ENCODE results near the gene GRIK4.

Gene GRIK4

DNA sequence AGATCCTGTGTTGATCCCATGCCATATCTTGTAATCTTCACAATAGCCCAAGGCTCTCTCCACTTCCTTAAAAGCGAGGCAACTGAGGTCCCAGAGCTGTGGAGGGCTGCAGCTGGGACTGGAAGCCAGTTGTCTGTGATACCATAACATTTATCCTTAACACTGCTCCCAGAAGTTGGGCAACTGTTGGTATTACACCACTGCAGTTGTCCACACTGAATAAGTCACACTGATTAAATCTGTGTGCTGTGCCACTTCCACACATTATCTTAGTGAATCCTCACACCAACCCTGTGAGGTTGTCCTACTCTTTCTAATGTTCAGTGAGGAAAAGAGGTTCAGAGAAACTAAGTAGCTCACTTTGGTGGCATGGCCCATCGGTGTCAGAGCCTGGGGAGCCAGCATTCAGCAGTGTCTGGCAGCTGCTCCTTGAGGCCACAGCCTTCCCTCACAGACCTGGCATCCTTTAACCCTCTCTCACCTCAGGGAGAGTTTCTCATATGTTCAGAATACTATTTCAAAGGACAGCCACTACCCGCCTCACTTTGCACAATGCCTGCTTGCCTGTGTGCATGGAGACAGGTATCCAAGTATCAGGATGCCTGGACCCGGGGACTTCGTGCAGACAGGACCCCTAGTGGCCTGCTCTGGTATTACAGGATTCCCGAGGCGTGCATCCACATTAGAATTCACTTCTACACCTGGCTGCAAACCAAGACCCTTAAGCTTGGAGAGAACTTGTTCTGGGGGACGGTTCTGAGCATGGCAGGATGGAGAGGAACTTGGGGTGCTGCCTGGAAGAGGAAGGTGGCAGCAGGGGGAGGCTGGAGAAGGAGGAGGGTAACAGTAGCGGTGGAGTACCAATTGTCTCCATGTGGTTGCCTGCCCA lies 290.5 kb downstream of the GRIK4 start:
- Histone ChIP-seq H3K9me3 (ENCODE audit: low read length) (no peaks in the 10 kb centered on the region), H3K9ac (ENCODE audit: low read length) (no peak overlapping the region), H3K4me1 (ENCODE audit: insufficient read depth, low read length) (no peaks in the 10 kb centered on the region), H3K36me3 (ENCODE audit: insufficient read depth, low read length) (no peaks in the 10 kb centered on the region), H3K27ac (ENCODE audit: low read depth, low read length) (no peak overlapping the region), H3K27me3 (ENCODE audit: control insufficient read depth in 1 of 2, insufficient read depth in 2 of 2, low read length in 2 of 2) (no peaks in the 10 kb centered on the region), H3K4me3 (ENCODE audit: low read depth in 1 of 2, low read length in 2 of 2) (no peak overlapping the region)

- Histone ChIP-seq H3K9me3 (ENCODE audit: low read length) (no peaks in the 10 kb centered on the region), H3K4me3 (ENCODE audit: low read depth in 1 of 2, low read length in 2 of 2) (no peak overlapping the region), H3K36me3 (ENCODE audit: insufficient read depth, low read length) (no peaks in the 10 kb centered on the region), H3K4me1 (ENCODE audit: insufficient read depth, low read length) (no peaks in the 10 kb centered on the region), H3K27me3 (ENCODE audit: control insufficient read depth in 1 of 2, insufficient read depth in 2 of 2, low read length in 2 of 2) (no peaks in the 10 kb centered on the region), H3K27ac (ENCODE audit: low read depth, low read length) (no peak overlapping the region), H3K9ac (ENCODE audit: low read length) (no peak overlapping the region)
Observed at GRCh38 chr11:120805960-120806555, 294.5 kb downstream of the GRIK4 start.

GRCh38 chr11:120807414-120808150 lies 296.0 kb downstream of the GRIK4 start:
- H3K27me3 ChIP-seq (ENCODE audit: control insufficient read depth in 1 of 2, insufficient read depth in 2 of 2, low read length in 2 of 2), result no peaks in the 10 kb centered on the region
- H3K9me3 ChIP-seq (ENCODE audit: low read length), result no peaks in the 10 kb centered on the region
- no peaks in the 10 kb centered on the region for H3K36me3 ChIP-seq (ENCODE audit: insufficient read depth, low read length)
- no peak overlapping the region for H3K9ac ChIP-seq (ENCODE audit: low read length)
- no peak overlapping the region for H3K27ac ChIP-seq (ENCODE audit: low read depth, low read length)
- H3K4me3 ChIP-seq (ENCODE audit: low read depth in 1 of 2, low read length in 2 of 2), result no peak overlapping the region
- no peaks in the 10 kb centered on the region for H3K4me1 ChIP-seq (ENCODE audit: insufficient read depth, low read length)

DNA sequence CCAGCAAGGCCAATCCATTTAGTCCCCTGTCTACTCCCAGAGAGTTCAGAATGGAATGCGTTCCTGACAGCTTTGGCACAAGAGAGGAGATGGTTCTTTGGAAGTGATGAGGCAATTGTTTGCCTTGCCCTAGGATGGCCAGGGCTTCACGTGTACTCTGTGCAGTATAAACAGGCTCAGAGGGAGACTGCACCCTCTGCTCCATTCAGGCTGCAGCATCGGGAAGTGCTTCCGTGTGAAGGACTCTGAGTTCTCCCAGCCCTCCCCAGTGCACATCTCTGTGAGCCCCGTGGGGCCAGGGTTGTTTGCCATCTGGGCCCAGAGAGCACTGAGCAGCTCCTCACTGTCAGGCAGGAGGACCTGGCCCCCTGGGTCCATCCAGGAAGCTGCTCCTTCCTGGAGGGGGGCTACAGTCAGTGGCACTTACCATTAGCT lies 297.1 kb downstream of the GRIK4 start:
- no peaks in the 10 kb centered on the region for H3K36me3 ChIP-seq (ENCODE audit: insufficient read depth, low read length)
- H3K27ac ChIP-seq (ENCODE audit: low read depth, low read length), result no peak overlapping the region
- H3K4me1 ChIP-seq (ENCODE audit: insufficient read depth, low read length), result no peaks in the 10 kb centered on the region
- no peak overlapping the region for H3K9ac ChIP-seq (ENCODE audit: low read length)
- H3K4me3 ChIP-seq (ENCODE audit: low read depth in 1 of 2, low read length in 2 of 2), result no peak overlapping the region
- H3K27me3 ChIP-seq (ENCODE audit: control insufficient read depth in 1 of 2, insufficient read depth in 2 of 2, low read length in 2 of 2), result no peaks in the 10 kb centered on the region
- no peaks in the 10 kb centered on the region for H3K9me3 ChIP-seq (ENCODE audit: low read length)

- no peaks in the 10 kb centered on the region for H3K27me3 ChIP-seq (ENCODE audit: control insufficient read depth in 1 of 2, insufficient read depth in 2 of 2, low read length in 2 of 2)
- H3K4me1 ChIP-seq (ENCODE audit: insufficient read depth, low read length), result no peaks in the 10 kb centered on the region
- no peaks in the 10 kb centered on the region for H3K9me3 ChIP-seq (ENCODE audit: low read length)
- no peaks in the 10 kb centered on the region for H3K36me3 ChIP-seq (ENCODE audit: insufficient read depth, low read length)
- no peak overlapping the region for H3K27ac ChIP-seq (ENCODE audit: low read depth, low read length)
- H3K9ac ChIP-seq (ENCODE audit: low read length), result no peak overlapping the region
- no peak overlapping the region for H3K4me3 ChIP-seq (ENCODE audit: low read depth in 1 of 2, low read length in 2 of 2)
Observed at GRCh38 chr11:120810251-120810650, 298.7 kb downstream of the GRIK4 start.

- H3K9ac ChIP-seq (ENCODE audit: low read length), result no peak overlapping the region
- no peak overlapping the region for H3K27ac ChIP-seq (ENCODE audit: low read depth, low read length)
- H3K9me3 ChIP-seq (ENCODE audit: low read length), result no peaks in the 10 kb centered on the region
- H3K27me3 ChIP-seq (ENCODE audit: control insufficient read depth in 1 of 2, insufficient read depth in 2 of 2, low read length in 2 of 2), result no peaks in the 10 kb centered on the region
- H3K4me1 ChIP-seq (ENCODE audit: insufficient read depth, low read length), result no peaks in the 10 kb centered on the region
- H3K36me3 ChIP-seq (ENCODE audit: insufficient read depth, low read length), result no peaks in the 10 kb centered on the region
- H3K4me3 ChIP-seq (ENCODE audit: low read depth in 1 of 2, low read length in 2 of 2), result no peak overlapping the region
Observed at GRCh38 chr11:120811199-120811598, 299.7 kb downstream of the GRIK4 start.

DNA sequence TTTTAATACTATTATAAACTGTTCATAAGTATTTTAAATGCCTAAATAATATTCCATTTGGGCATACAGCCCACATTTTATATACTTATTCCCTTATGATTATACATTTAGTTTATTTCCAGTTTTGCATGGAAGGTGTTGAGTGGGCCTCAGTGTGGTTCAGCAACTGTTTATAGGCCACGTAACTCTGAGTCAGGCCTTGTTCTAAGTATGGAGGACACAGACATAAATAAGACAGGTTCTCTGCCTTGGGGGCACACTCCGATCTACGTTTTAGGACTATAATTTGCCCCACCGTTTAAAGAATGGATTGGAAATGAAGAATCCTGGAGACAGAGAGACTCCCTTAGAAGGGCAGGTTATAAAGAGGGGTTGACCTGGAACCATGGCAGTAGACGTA lies 300.2 kb downstream of the GRIK4 start:
- Histone ChIP-seq H3K9ac (ENCODE audit: low read length) (no peak overlapping the region), H3K4me1 (ENCODE audit: insufficient read depth, low read length) (no peaks in the 10 kb centered on the region), H3K27ac (ENCODE audit: low read depth, low read length) (no peak overlapping the region), H3K4me3 (ENCODE audit: low read depth in 1 of 2, low read length in 2 of 2) (no peak overlapping the region), H3K36me3 (ENCODE audit: insufficient read depth, low read length) (no peaks in the 10 kb centered on the region), H3K27me3 (ENCODE audit: control insufficient read depth in 1 of 2, insufficient read depth in 2 of 2, low read length in 2 of 2) (no peaks in the 10 kb centered on the region), H3K9me3 (ENCODE audit: low read length) (no peaks in the 10 kb centered on the region)

- H3K36me3 ChIP-seq (ENCODE audit: insufficient read depth, low read length), result no peaks in the 10 kb centered on the region
- no peaks in the 10 kb centered on the region for H3K27me3 ChIP-seq (ENCODE audit: control insufficient read depth in 1 of 2, insufficient read depth in 2 of 2, low read length in 2 of 2)
- H3K4me3 ChIP-seq (ENCODE audit: low read depth in 1 of 2, low read length in 2 of 2), result no peak overlapping the region
- no peaks in the 10 kb centered on the region for H3K9me3 ChIP-seq (ENCODE audit: low read length)
- H3K9ac ChIP-seq (ENCODE audit: low read length), result no peak overlapping the region
- H3K4me1 ChIP-seq (ENCODE audit: insufficient read depth, low read length), result no peaks in the 10 kb centered on the region
- H3K27ac ChIP-seq (ENCODE audit: low read depth, low read length), result no peak overlapping the region
Observed at GRCh38 chr11:120814531-120815318, 303.2 kb downstream of the GRIK4 start.

DNA sequence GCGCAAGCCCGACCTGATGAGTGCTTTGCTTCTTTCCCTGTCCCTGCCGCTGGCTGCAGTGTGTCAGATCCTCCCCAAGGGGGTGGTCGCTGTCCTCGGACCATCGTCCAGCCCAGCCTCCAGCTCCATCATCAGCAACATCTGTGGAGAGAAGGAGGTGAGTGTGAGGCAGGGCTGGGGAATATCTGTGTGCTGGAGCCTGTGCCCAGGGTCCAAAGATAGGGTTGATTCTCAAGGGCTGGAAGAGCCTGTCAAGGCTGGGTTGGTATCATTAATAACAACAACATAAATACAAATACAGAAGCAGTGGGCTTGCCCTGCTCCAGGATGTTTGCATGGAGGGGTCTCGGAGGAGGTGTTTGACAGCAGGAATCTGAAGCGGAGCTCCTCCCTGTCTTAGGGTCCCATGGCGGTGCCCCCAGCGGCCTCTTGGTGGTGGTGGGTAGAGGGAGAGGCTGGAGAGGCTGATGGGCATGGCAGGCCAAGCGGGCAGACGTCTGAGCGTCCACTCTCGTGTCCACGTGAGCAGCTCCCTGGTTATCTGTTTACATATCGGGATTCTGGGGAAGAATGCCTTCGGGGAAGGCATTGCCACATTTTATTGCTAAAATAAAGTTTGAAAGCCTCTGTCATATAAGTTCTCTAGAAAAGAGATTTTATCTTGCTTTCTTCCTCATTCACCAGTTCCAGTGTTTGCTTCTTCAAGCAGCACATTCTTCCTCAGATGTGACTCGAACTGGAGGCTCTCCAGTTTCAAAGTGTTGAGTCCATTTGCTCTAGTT lies 304.0 kb downstream of the GRIK4 start:
- H3K27ac ChIP-seq (ENCODE audit: low read depth, low read length), result no peak overlapping the region
- H3K9me3 ChIP-seq (ENCODE audit: low read length), result no peaks in the 10 kb centered on the region
- no peaks in the 10 kb centered on the region for H3K36me3 ChIP-seq (ENCODE audit: insufficient read depth, low read length)
- H3K4me1 ChIP-seq (ENCODE audit: insufficient read depth, low read length), result no peaks in the 10 kb centered on the region
- no peak overlapping the region for H3K4me3 ChIP-seq (ENCODE audit: low read depth in 1 of 2, low read length in 2 of 2)
- no peaks in the 10 kb centered on the region for H3K27me3 ChIP-seq (ENCODE audit: control insufficient read depth in 1 of 2, insufficient read depth in 2 of 2, low read length in 2 of 2)
- H3K9ac ChIP-seq (ENCODE audit: low read length), result no peak overlapping the region

DNA sequence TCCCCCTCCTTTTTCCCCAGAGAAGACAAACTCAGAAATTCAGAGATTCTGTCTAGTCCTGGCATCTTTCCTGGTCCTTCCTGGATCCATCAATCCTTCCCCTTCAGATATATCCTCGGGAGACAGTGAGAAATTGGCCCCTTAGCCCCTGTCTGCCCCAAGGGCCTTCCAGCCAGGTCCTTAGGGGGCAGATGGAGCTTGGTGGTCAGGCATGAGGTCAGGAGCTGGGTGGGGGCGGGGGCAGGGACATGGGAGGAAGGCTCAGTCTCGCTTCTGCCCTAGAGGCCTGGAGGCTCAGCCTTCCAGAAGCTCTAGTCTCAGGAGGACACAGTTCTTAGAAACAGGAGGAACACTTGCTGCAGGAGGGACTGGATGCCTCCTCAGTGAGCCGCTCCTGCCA lies 304.6 kb downstream of the GRIK4 start:
- H3K27me3 ChIP-seq (ENCODE audit: control insufficient read depth in 1 of 2, insufficient read depth in 2 of 2, low read length in 2 of 2), result no peaks in the 10 kb centered on the region
- no peak overlapping the region for H3K9ac ChIP-seq (ENCODE audit: low read length)
- no peak overlapping the region for H3K4me3 ChIP-seq (ENCODE audit: low read depth in 1 of 2, low read length in 2 of 2)
- no peak overlapping the region for H3K27ac ChIP-seq (ENCODE audit: low read depth, low read length)
- no peaks in the 10 kb centered on the region for H3K36me3 ChIP-seq (ENCODE audit: insufficient read depth, low read length)
- no peaks in the 10 kb centered on the region for H3K9me3 ChIP-seq (ENCODE audit: low read length)
- no peaks in the 10 kb centered on the region for H3K4me1 ChIP-seq (ENCODE audit: insufficient read depth, low read length)
